NCI-H69 (cell line): ENCODE results near the gene PCLO.
A peak's percentile ranks its signal among the peaks of the same experiment; 100 is the strongest.
"Not testable (repeated sequence)": the region's sequence is repeated elsewhere in the genome, so short reads cannot be mapped to it uniquely, and the experiment has no call there.

Experiments
- DNase-seq: peaks from one replicate; lab custom pipeline; 2025; lab: John Stamatoyannopoulos, UW

PCLO gene

GRCh38 chr7:83141927-83142326, 20.8 kb downstream of the PCLO start:
- no peak for DNase-seq

GRCh38 chr7:83130623-83131545, 31.8 kb downstream of the PCLO start:
- DNase-seq = peak; percentile 95

- peak; percentile 25 for DNase-seq
Observed at GRCh38 chr7:83130191-83130590, 32.5 kb downstream of the PCLO start.

GRCh38 chr7:83119494-83119893, 43.2 kb downstream of the PCLO start:
- DNase-seq = no peak

GRCh38 chr7:83119026-83119382, 43.7 kb downstream of the PCLO start:
- DNase-seq = peak; percentile 66

- peak; percentile 45 for DNase-seq
Observed at GRCh38 chr7:83118347-83119025, 44.2 kb downstream of the PCLO start.

GRCh38 chr7:83117466-83117865, 45.2 kb downstream of the PCLO start:
- peak; percentile 90 for DNase-seq

GRCh38 chr7:83111391-83111790, 51.3 kb downstream of the PCLO start:
- DNase-seq = peak; percentile 72

- DNase-seq = peak; percentile 15
Observed at GRCh38 chr7:83109352-83109751, 53.3 kb downstream of the PCLO start.

GRCh38 chr7:83105948-83106347, 56.7 kb downstream of the PCLO start:
- peak; percentile 63 for DNase-seq

- no peak for DNase-seq
Observed at GRCh38 chr7:83105063-83105462, 57.6 kb downstream of the PCLO start.

- DNase-seq = no peak
Observed at GRCh38 chr7:83101530-83101929, 61.2 kb downstream of the PCLO start.

GRCh38 chr7:83096065-83096580, 66.6 kb downstream of the PCLO start:
- peak; percentile 13 for DNase-seq

- no peak for DNase-seq
Observed at GRCh38 chr7:83085299-83085698, 77.4 kb downstream of the PCLO start.

GRCh38 chr7:83079879-83080278, 82.8 kb downstream of the PCLO start:
- not testable (repeated sequence) for DNase-seq

GRCh38 chr7:83077328-83077727, 85.4 kb downstream of the PCLO start:
- no peak for DNase-seq

GRCh38 chr7:83072576-83073517, 89.8 kb downstream of the PCLO start:
- peak; percentile 65 for DNase-seq

- no peak for DNase-seq
Observed at GRCh38 chr7:83065714-83066113, 97.0 kb downstream of the PCLO start.

GRCh38 chr7:83060218-83060617, 102.5 kb downstream of the PCLO start:
- DNase-seq = peak; percentile 91

- no peak for DNase-seq
Observed at GRCh38 chr7:83058667-83059066, 104.0 kb downstream of the PCLO start.

GRCh38 chr7:83055197-83055596, 107.5 kb downstream of the PCLO start:
- no peak for DNase-seq

GRCh38 chr7:83054472-83054871, 108.2 kb downstream of the PCLO start:
- no peak for DNase-seq
